Camera-type eye (tissue), 1 donor: ENCODE measurements around the gene TEX11. TPM values are rescaled to one million over a fixed set of nuclear protein-coding genes. Genes with fewer than 3 reads are reported as not detected.

Experiments
- total RNA-seq: library from RNA; depleted of rRNA; stranded (reverse); fragments of >200 nt; gene quantifications from one replicate; pipeline ENCODE4 v1.2.3, GENCODE V29; 2014

TEX11 gene
- 0.33 TPM for total RNA-seq

DNA sequence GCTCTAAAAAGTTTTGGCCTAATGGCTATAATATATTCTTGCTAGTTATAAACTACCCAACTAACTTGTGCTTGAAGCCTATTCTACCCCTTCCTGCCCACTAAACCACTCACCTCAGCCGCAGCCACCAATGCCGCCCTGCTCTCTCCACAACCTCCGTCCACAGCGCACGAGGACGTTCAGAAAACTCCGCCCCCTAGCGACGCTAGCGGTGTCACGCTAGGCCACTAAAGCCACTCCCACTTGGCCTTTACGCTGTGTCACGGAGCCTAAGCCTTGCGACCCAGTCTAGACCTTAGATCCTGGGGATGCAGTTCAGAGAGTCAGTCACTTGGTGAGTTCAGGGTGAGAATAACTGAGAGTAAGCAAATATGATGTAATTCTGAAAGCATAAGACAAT lies at the start of gene TEX11:
Gene TEX11 (minus strand): TSS at position 171 of the 400 bp plus-strand sequence. CDS start 922 bp downstream, outside the sequence.

Other genes starting within 250 kb of the TEX11 start
- 3.6 TPM for gene SLC7A3, start 22.4 kb upstream of the TEX11 start, total RNA-seq
- 62.5 TPM for gene SNX12, start 159.6 kb upstream of the TEX11 start, total RNA-seq
- gene FOXO4, start 187.1 kb upstream of the TEX11 start, total RNA-seq: 16.6 TPM
- not detected for gene CXorf65, start 198.0 kb upstream of the TEX11 start, total RNA-seq
- 1.3 TPM for gene IL2RG, start 202.9 kb upstream of the TEX11 start, total RNA-seq
- 48.8 TPM for gene MED12, start 209.9 kb upstream of the TEX11 start, total RNA-seq
- gene NLGN3, start 236.1 kb upstream of the TEX11 start, total RNA-seq: 20.5 TPM